Peyer's patch (tissue), 4 donors: ENCODE measurements around the gene GLIS1. TPM values are rescaled to one million over a fixed set of nuclear protein-coding genes. Genes with fewer than 3 reads are reported as not detected.

Experiments used
- DNase-seq, 3 donors: peaks; one replicate each; pipeline ENCODE4 v3.0.0-alpha.2; 2017 to 2019
- H3K27ac ChIP-seq, 4 donors: fragments of 200-600 bp; sonication (generic); one replicate each; pipeline ENCODE4 v1.5.1; 2016 to 2019
- H3K27me3 ChIP-seq, 2 donors: fragments of 200-600 bp; sonication (generic); one replicate each; pipeline ENCODE4 v1.5.1; 2019
- H3K36me3 ChIP-seq, 3 donors: fragments of 200-600 bp; sonication (generic); one replicate each; pipeline ENCODE4 v1.5.1; 2016 to 2019
- H3K4me1 ChIP-seq, 4 donors: fragments of 200-600 bp; sonication (generic); one replicate each; pipeline ENCODE4 v1.5.1; 2016 to 2019
- H3K4me3 ChIP-seq, 4 donors: fragments of 200-600 bp; sonication (generic); 1 replicate in 3 of 4; 2 replicates in 1 of 4; pipeline ENCODE4 v1.5.1; 2016 to 2019; ENCODE audit warnings: mild to moderate bottlenecking in 1 of 4
- H3K9me3 ChIP-seq, 4 donors: fragments of 200-600 bp; sonication (generic); one replicate each; pipeline ENCODE4 v1.5.1; 2016 to 2019; ENCODE audit warnings: mild to moderate bottlenecking in 1 of 4
- POLR2A ChIP-seq, 2 donors: fragments of 450-650 bp; IDR thresholded peaks; one replicate each; pipeline ENCODE4 v1.5.1; 2017; ENCODE audit warnings: antibody characterized with exemption in 2 of 2, mild to moderate bottlenecking in 2 of 2, moderate library complexity in 2 of 2
- total RNA-seq, 4 donors: library from RNA; depleted of rRNA; stranded (reverse); fragments of >200 nt; gene quantifications; one replicate each; pipeline ENCODE4 v1.1.0, GENCODE V29; 2016
- TF ChIP-seq, protein P1 (sequence below), 6 experiments: fragments of 450-650 bp in 4 of 6; fragments of 200-600 bp in 2 of 6; sonication (generic) in 1 of 6; IDR thresholded peaks; one replicate each; pipeline ENCODE4 v1.5.1; 2017 to 2019; ENCODE audit warnings: antibody characterized with exemption in 6 of 6, mild to moderate bottlenecking in 3 of 6, moderate library complexity in 1 of 6

Gene GLIS1
- total RNA-seq, 4 donors from 2014 or later: 0.54 to 1.7 (median 0.66) TPM; not detected in 1

- Histone ChIP-seq H3K27me3 (no peaks in the 10 kb centered on the region), H3K27ac (no peak overlapping the region), H3K4me3 (no peak overlapping the region), H3K4me1 (no peaks in the 10 kb centered on the region), H3K36me3 (no peaks in the 10 kb centered on the region), H3K9me3 (no peaks in the 10 kb centered on the region)
- peak in 1 of 3 donors; percentile 4 for DNase-seq
- TF ChIP-seq, protein P1, sequence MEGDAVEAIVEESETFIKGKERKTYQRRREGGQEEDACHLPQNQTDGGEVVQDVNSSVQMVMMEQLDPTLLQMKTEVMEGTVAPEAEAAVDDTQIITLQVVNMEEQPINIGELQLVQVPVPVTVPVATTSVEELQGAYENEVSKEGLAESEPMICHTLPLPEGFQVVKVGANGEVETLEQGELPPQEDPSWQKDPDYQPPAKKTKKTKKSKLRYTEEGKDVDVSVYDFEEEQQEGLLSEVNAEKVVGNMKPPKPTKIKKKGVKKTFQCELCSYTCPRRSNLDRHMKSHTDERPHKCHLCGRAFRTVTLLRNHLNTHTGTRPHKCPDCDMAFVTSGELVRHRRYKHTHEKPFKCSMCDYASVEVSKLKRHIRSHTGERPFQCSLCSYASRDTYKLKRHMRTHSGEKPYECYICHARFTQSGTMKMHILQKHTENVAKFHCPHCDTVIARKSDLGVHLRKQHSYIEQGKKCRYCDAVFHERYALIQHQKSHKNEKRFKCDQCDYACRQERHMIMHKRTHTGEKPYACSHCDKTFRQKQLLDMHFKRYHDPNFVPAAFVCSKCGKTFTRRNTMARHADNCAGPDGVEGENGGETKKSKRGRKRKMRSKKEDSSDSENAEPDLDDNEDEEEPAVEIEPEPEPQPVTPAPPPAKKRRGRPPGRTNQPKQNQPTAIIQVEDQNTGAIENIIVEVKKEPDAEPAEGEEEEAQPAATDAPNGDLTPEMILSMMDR (IDR thresholded peaks at IDR 0.05): no peak
- TF ChIP-seq POLR2A (IDR thresholded peaks at IDR 0.05): no peak
These were observed 79.5 kb downstream of the GLIS1 start for GRCh38 chr1:53659436-53659835.

DNA sequence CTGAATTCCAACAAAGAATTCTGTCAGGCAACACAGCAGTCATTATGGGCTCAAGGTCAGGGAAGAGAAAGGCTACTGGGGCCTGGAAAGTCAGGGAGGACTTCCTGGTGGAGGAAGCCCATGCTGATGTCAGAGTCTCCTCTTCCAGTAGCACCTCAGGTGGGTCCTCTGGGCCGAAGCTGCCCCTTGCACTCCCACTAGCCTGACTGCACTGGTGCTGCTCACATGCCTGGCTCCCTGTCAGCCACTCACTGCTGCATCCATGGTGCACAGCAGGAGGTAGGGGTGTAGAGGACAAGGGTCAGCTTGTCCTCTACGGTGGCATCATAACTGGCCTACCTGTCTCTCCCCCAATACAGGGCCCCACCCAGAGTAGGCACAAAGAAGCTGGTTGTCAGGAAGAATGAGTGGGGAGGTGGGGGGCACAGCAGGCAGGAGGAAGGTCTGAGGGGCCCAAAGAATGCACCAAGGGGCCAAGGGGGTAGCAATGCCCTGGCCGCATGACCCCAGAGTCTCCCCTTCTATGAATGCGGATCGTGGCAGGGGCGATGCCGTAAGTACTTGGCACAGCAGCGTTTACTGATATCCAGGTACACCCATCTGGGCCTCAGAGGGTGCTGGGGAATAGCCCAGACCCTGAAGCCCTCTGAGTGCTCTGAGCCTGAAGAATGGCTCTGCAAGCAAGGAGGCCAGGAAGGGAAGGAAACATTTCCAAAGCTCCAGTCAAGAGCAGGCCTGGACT lies 80.3 kb downstream of the GLIS1 start:
- H3K4me3 ChIP-seq: no peak overlapping the region
- H3K36me3 ChIP-seq: no peaks in the 10 kb centered on the region
- H3K9me3 ChIP-seq: no peaks in the 10 kb centered on the region
- peak in 1 of 3 donors; percentile 25 for DNase-seq
- no peak overlapping the region for H3K27ac ChIP-seq
- TF ChIP-seq, protein P1 (IDR thresholded peaks at IDR 0.05): no peak
- TF ChIP-seq POLR2A (IDR thresholded peaks at IDR 0.05): no peak
- no peaks in the 10 kb centered on the region for H3K27me3 ChIP-seq
- no peaks in the 10 kb centered on the region for H3K4me1 ChIP-seq

DNA sequence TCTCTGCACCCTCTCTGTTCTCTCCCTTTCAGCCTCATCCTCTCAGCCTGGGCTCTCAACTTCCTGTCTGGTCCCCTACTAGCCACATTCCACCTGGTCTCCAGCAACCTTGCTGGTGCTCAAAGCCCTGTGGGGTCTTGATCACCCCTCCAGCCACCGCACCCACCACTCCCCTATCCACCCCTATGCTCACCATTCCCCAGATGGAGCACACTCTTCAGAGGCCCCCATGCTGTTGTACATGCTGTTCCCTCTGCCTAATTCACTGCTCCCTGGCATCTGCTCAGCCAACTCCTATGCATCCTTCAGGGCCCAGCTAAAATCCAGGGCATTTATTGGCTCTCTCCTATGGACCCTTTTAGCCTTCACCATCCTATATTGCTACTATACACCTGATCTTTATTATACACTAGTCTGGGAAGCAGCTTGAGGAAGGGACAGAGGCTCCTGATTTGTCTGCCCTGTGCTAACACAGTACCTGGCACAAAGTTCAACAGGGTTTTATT lies 81.0 kb downstream of the GLIS1 start:
- TF ChIP-seq, protein P1 (IDR thresholded peaks at IDR 0.05): no peak
- TF ChIP-seq POLR2A (IDR thresholded peaks at IDR 0.05): no peak
- Histone ChIP-seq H3K27ac (no peak overlapping the region), H3K27me3 (no peaks in the 10 kb centered on the region)

DNA sequence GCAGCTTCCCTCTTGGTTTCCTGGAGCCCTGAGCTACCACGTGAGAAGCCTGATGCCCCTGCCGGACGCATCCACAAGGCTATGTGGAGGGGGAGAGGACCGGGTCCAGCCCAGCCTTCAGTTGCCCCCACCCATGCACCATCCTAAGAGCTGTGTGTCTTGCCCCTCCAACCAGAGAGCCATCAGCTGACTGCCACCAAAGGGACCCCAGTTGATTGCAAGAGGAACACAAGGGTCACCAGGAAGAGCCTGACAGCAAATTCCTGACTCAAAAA lies 81.5 kb downstream of the GLIS1 start:
- TF ChIP-seq, protein P1 (IDR thresholded peaks at IDR 0.05): no peak
- no peak for TF ChIP-seq POLR2A (IDR thresholded peaks at IDR 0.05)
- Histone ChIP-seq H3K4me3 (no peak overlapping the region), H3K27ac (no peak overlapping the region), H3K36me3 (no peaks in the 10 kb centered on the region), H3K27me3 (no peaks in the 10 kb centered on the region), H3K4me1 (no peaks in the 10 kb centered on the region), H3K9me3 (no peaks in the 10 kb centered on the region)
- DNase-seq: peak in 1 of 3 donors; percentile 8

More for the DNA sequence above, 81.0 kb downstream of the GLIS1 start:
- H3K9me3 ChIP-seq: no peaks in the 10 kb centered on the region
- peak in 1 of 3 donors; percentile 22 for DNase-seq
- no peak overlapping the region for H3K4me3 ChIP-seq
- no peaks in the 10 kb centered on the region for H3K4me1 ChIP-seq
- no peaks in the 10 kb centered on the region for H3K36me3 ChIP-seq

DNA sequence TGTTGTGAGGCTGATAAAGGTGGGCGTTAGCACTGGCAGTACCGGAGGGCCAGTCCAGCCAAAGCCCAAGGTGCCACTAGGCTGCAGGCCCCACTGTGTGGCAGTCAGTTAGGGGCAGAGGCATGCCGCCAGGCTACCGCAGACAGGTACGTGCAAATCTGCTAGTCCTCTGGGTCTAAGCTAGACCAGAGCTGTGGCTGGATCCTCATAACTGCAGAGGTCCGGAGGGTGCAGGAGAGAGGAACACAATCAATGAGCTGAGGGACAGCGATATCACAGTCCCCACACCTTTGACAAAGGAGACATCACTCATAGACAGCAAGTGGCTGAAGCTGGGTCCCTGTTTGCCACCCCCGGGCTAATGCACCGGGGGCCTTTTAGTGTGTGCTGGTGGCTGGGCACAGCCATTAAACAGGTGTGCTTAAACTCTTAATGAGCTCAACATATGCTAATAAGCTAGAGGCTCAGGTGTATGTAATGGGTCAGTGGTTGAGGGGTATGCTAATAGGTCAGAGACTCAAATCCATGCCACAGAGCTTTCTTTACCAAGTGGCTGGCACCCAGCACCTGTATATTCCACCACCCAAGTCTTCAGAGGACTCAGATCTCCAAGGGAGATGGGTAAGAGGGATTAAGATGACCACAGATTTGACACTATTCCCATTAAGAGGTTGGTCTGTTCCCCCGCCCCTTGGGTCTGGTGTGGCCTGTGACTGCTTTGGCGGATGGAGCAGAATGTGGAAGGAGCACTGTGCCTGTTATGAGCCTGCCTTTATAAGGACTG lies 82.0 kb downstream of the GLIS1 start:
- H3K36me3 ChIP-seq: no peaks in the 10 kb centered on the region
- no peak overlapping the region for H3K4me3 ChIP-seq
- H3K9me3 ChIP-seq: no peaks in the 10 kb centered on the region
- TF ChIP-seq, protein P1 (IDR thresholded peaks at IDR 0.05): no peak
- TF ChIP-seq POLR2A (IDR thresholded peaks at IDR 0.05): no peak
- peak in 1 of 3 donors; percentile 22 for DNase-seq
- no peak overlapping the region for H3K27ac ChIP-seq
- H3K27me3 ChIP-seq: no peaks in the 10 kb centered on the region
- no peaks in the 10 kb centered on the region for H3K4me1 ChIP-seq
